ENCODE measurements around the gene FANCI.

Gene FANCI

DNA sequence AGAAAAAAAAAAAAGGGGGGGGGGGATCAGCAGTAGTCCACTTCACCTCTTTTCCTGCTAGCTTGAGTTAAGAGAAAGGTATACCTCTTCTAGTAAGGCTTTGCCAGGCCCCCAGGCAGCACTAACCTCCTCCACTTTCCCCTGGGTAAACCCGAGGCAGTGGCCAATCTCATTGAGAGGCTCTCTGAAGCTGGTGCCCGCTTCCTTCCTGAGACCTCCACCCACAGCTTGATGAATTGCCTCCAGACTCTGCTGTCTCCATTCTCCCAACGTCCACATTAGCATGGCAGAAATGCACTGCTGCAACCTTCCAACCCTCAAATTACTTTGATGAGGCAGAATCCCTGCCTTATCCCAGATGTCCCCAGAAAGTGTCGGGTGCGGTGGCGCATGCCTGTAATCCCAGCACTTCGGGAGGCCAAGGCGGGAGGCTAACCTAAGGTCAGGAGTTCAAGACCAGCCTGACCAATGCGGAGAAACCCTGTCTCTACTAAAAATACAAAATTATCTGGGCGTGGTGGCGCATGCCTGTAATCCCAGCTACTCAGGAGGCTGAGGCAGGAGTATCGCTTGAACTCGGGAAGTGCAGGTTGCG is 37.7 kb upstream of the FANCI start:
- H3K9me3 ChIP-seq (ENCODE audit: control insufficient read depth, low read length) = no peaks in the 10 kb centered on the region
- no peak overlapping the region for H3K4me3 ChIP-seq (ENCODE audit: low read length)
- no peak overlapping the region for H3K9ac ChIP-seq (ENCODE audit: low read length)
- H3K27me3 ChIP-seq (ENCODE audit: control insufficient read depth, insufficient read depth, low read length) = no peaks in the 10 kb centered on the region
- H3K4me1 ChIP-seq (ENCODE audit: control insufficient read depth, insufficient read depth, low read length) = no peaks in the 10 kb centered on the region
- no peaks in the 10 kb centered on the region for H3K36me3 ChIP-seq (ENCODE audit: control insufficient read depth, insufficient read depth, low read length)

DNA sequence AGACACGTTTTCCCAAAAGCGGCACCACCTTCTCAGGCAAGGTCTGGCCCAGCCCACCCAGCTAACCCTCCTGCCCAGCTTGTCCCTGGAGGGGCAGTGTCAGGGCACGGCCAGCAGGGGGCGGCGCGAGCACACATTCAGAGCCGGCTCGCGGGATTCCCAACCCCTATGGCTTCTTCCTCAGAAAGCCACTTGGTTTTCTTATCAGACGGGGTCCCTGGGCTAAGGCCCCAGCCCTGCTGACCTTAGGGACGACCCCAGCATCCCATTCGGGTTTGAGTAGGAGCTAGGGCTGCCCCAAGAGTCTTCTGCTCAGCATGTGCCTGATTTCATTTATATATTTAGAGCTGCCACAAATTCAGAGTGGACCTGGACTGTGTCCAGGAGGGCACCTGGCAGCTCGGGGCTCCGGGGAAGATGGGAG is 36.9 kb upstream of the FANCI start:
- Histone ChIP-seq H3K36me3 (ENCODE audit: control insufficient read depth, insufficient read depth, low read length) (no peaks in the 10 kb centered on the region), H3K27me3 (ENCODE audit: control insufficient read depth, insufficient read depth, low read length) (no peaks in the 10 kb centered on the region), H3K9ac (ENCODE audit: low read length) (peak overlapping the region; percentile 14), H3K4me1 (ENCODE audit: control insufficient read depth, insufficient read depth, low read length) (no peaks in the 10 kb centered on the region), H3K4me3 (ENCODE audit: low read length) (no peak overlapping the region), H3K9me3 (ENCODE audit: control insufficient read depth, low read length) (no peaks in the 10 kb centered on the region)

DNA sequence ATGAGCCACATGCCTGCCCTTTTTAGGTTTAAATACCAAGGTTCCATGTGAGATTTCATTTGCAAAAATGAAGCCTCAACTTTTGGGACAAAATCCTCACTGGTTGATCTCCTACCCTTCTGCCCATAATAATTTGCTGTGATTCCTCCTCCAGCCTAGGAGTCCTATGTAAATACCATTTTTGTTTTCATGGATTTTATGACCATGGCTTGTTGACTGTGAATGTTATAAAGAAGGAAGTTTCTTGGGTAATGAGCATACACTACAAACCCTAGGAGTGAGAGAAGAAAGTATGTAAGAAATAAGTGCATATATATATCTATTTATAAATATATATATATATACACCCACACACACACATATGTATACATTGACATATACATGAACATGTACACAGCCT is 35.5 kb upstream of the FANCI start:
- Histone ChIP-seq H3K9me3 (ENCODE audit: control insufficient read depth, low read length) (no peaks in the 10 kb centered on the region), H3K9ac (ENCODE audit: low read length) (no peak overlapping the region), H3K4me3 (ENCODE audit: low read length) (no peak overlapping the region), H3K36me3 (ENCODE audit: control insufficient read depth, insufficient read depth, low read length) (no peaks in the 10 kb centered on the region), H3K27me3 (ENCODE audit: control insufficient read depth, insufficient read depth, low read length) (no peaks in the 10 kb centered on the region), H3K4me1 (ENCODE audit: control insufficient read depth, insufficient read depth, low read length) (no peaks in the 10 kb centered on the region)

DNA sequence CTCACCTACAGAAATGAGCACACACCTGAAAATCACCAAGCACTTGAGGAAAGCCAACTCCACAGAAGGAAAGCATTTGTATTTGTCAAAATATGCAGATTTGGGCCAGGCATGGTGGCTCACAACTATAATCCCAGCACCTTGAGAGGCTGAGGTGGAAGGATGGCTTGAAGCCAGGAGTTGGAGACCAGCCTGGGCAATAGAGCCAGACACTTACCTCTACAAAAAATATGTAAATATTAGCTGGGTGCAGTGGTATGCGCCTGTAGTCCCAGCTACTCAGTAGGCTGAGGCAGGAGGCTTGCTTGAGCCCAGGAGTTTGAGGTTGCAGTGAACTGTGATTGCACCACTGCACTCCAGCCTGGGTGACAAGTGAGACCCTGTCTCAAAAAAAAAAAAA is 34.7 kb upstream of the FANCI start:
- Histone ChIP-seq H3K36me3 (ENCODE audit: control insufficient read depth, insufficient read depth, low read length) (no peaks in the 10 kb centered on the region), H3K27me3 (ENCODE audit: control insufficient read depth, insufficient read depth, low read length) (no peaks in the 10 kb centered on the region), H3K9ac (ENCODE audit: low read length) (no peak overlapping the region), H3K4me1 (ENCODE audit: control insufficient read depth, insufficient read depth, low read length) (no peaks in the 10 kb centered on the region), H3K4me3 (ENCODE audit: low read length) (no peak overlapping the region), H3K9me3 (ENCODE audit: control insufficient read depth, low read length) (no peaks in the 10 kb centered on the region)

DNA sequence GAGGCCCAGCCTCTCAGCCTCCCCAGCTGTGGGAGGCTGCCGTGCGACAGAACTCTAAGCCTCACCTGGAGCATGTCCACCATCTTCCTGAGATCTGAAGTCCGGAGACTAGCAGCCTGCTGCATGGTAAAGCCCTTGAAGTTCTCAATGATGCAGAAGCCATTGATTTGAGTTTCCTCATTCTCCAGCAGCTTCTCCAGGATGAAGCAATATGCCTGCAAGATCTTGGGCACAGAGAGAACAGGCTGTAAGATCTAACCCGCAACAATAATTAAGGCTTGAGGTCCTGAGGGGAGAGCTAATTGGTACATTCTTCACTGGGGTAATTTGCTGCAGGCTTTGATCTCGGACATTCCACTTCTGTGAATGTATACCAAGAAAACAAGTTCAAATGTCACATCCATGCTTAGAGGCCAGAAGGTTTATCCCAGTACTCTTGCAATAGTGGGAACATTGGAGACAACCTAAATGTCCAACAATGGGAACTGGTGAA is 32.1 kb upstream of the FANCI start:
- H3K4me3 ChIP-seq (ENCODE audit: low read length) = no peak overlapping the region
- no peak overlapping the region for H3K9ac ChIP-seq (ENCODE audit: low read length)
- no peaks in the 10 kb centered on the region for H3K27me3 ChIP-seq (ENCODE audit: control insufficient read depth, insufficient read depth, low read length)
- H3K4me1 ChIP-seq (ENCODE audit: control insufficient read depth, insufficient read depth, low read length) = no peaks in the 10 kb centered on the region
- H3K9me3 ChIP-seq (ENCODE audit: control insufficient read depth, low read length) = no peaks in the 10 kb centered on the region
- no peaks in the 10 kb centered on the region for H3K36me3 ChIP-seq (ENCODE audit: control insufficient read depth, insufficient read depth, low read length)

DNA sequence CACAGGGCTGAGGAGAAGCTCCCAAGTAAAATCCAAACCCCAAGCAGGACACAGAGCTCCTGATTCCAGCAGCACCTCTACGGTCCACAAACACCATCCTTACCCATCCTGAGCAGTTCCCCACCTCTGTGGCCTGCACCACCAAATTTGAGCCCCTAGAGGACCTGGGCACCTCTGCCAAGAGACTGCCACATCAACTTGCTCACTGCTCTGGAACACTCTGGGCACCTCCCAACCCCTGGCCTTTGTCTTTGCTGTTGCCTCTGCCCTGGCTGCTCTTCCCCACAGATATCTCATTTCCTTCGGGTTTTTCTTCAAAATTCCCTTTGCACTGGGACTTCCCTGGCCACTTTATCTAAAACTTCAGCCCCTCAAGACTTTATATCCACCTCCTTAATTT is 28.2 kb upstream of the FANCI start:
- Histone ChIP-seq H3K9me3 (ENCODE audit: control insufficient read depth, low read length) (no peaks in the 10 kb centered on the region), H3K27me3 (ENCODE audit: control insufficient read depth, insufficient read depth, low read length) (no peaks in the 10 kb centered on the region), H3K9ac (ENCODE audit: low read length) (no peak overlapping the region), H3K4me1 (ENCODE audit: control insufficient read depth, insufficient read depth, low read length) (no peaks in the 10 kb centered on the region), H3K36me3 (ENCODE audit: control insufficient read depth, insufficient read depth, low read length) (no peaks in the 10 kb centered on the region), H3K4me3 (ENCODE audit: low read length) (no peak overlapping the region)

DNA sequence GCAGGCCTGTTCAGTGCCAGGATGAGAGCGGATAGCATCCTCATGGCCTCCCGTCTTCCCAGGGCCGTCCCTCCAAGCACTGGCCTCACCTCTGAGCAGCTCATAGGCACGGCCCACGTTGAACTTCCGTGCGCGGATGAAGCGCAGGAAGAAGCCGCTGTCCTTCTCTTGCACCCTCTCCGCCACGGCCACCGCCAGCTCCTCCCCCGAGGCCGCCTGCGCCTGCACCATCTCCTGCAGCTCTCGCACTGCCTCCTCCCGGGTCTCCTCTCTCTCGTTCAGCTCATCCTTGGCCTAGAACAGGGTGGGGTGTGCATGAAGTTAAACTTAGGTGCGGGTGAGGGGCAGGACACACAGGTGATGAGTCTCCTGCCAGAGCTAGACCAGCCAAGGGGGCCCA is 26.7 kb upstream of the FANCI start:
- Histone ChIP-seq H3K9me3 (ENCODE audit: control insufficient read depth, low read length) (no peaks in the 10 kb centered on the region), H3K27me3 (ENCODE audit: control insufficient read depth, insufficient read depth, low read length) (no peaks in the 10 kb centered on the region), H3K36me3 (ENCODE audit: control insufficient read depth, insufficient read depth, low read length) (no peaks in the 10 kb centered on the region), H3K4me3 (ENCODE audit: low read length) (no peak overlapping the region), H3K4me1 (ENCODE audit: control insufficient read depth, insufficient read depth, low read length) (no peaks in the 10 kb centered on the region), H3K9ac (ENCODE audit: low read length) (no peak overlapping the region)

DNA sequence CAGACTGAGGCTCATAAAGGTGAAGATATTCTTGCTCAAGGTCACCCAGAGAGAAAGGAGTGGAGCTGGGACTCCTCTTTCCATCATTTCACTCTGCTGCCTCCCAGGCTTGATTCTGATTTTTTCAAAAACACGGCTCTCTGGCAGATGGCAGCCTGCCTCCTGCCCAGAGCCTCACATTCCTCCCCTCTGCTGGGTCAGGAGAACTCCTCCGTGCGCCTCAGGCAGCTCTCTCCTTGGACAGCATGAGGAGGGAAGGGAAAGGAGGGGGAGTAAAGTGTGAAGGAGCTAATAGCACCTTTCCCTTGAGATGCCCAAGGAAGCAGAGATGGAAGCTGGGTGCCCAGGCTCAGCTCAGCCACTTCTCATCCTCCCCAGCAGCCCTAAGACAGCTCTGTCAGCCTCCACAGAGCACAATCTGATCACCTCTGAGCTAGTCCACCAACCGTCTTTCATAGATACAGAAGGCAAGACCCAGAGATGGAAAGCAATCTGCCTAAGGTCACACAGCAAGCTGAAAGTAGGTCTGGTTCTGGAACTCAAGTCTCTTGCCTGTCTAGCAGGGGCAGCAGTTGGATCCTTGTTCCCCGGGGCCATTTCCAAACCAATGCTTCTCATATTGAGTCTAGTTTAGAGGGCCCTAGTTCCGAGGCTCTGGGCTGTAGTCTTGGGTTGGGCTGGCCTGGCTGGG is 25.9 kb upstream of the FANCI start:
- Histone ChIP-seq H3K9ac (ENCODE audit: low read length) (no peak overlapping the region), H3K9me3 (ENCODE audit: control insufficient read depth, low read length) (no peaks in the 10 kb centered on the region), H3K4me3 (ENCODE audit: low read length) (no peak overlapping the region), H3K36me3 (ENCODE audit: control insufficient read depth, insufficient read depth, low read length) (no peaks in the 10 kb centered on the region), H3K4me1 (ENCODE audit: control insufficient read depth, insufficient read depth, low read length) (no peaks in the 10 kb centered on the region), H3K27me3 (ENCODE audit: control insufficient read depth, insufficient read depth, low read length) (no peaks in the 10 kb centered on the region)

DNA sequence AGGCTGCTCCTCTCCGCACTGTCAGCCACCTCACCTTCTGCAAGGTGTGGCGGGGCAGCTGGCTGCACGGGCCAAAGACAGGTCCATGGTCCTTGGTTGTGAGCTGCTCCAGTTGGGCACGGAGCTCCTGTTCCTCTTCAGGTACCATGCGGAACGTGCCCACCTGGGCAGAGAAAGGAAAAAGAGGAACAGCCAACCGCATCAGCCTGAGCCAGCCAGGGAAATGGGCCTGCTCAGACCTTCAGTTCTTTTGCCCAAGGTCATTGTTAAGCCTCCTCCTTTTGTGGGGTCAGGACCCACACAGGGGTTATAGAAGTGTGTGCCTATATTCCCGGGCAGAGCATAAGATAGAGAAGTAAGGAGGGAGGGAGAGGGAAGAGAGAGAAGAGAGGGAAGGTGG is 25.2 kb upstream of the FANCI start:
- H3K4me3 ChIP-seq (ENCODE audit: low read length) = no peak overlapping the region
- no peaks in the 10 kb centered on the region for H3K36me3 ChIP-seq (ENCODE audit: control insufficient read depth, insufficient read depth, low read length)
- H3K9me3 ChIP-seq (ENCODE audit: control insufficient read depth, low read length) = no peaks in the 10 kb centered on the region
- H3K4me1 ChIP-seq (ENCODE audit: control insufficient read depth, insufficient read depth, low read length) = no peaks in the 10 kb centered on the region
- H3K9ac ChIP-seq (ENCODE audit: low read length) = no peak overlapping the region
- H3K27me3 ChIP-seq (ENCODE audit: control insufficient read depth, insufficient read depth, low read length) = no peaks in the 10 kb centered on the region

DNA sequence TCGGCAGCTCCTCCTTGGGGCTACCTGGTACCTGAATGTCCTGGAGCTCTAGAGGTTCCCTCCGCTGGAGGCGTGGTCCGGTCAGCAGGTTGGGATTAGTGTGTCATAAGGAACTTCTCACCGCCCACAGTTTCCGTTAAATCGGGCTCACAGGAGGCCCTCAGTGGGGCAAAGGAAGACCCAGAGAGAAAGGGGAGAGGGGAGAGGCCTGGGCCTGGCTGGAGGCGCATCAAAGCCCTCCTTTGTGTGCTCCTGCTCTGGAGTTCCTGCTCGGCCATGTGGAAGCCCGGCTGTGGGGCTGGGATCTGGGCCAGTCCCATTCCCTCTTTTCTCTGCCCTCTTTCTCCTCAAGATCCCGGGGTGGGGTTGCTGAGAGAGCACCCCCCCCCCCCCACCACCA is 22.2 kb upstream of the FANCI start, which contains the start of gene RLBP1:
Gene RLBP1 (minus strand): TSS at position 37 of the 400 bp plus-strand sequence. CDS start 2,604 bp downstream, outside the sequence.
- no peaks in the 10 kb centered on the region for H3K9me3 ChIP-seq (ENCODE audit: control insufficient read depth, low read length)
- no peak within 1 kb of the TSS for H3K4me3 ChIP-seq (ENCODE audit: low read length)
- H3K9ac ChIP-seq (ENCODE audit: low read length) = no peak within 1 kb of the TSS
- H3K4me1 ChIP-seq (ENCODE audit: control insufficient read depth, insufficient read depth, low read length) = no peaks in the 10 kb centered on the region
- no peaks in the 10 kb centered on the region for H3K27me3 ChIP-seq (ENCODE audit: control insufficient read depth, insufficient read depth, low read length)
- no peaks in the 10 kb centered on the region for H3K36me3 ChIP-seq (ENCODE audit: control insufficient read depth, insufficient read depth, low read length)

DNA sequence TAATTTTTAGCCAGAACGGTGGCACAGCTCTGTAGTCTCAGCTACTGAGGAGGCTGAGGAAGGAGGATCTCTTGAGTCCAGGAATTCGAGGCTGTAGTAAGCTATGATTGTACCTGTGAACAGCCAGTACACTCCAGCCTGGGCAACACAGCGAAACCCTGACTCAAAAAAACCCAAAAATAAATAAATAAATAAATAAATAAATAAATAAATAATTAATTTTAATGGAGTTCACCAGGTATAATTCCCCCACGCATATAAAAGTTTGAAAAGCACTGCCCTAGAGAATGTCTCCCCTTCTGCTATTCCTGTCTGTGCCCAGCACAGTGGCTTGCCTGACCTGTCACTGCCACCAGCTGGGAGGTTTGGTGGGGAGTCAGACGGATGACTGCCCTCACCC is 18.2 kb upstream of the FANCI start:
- no peak overlapping the region for H3K4me3 ChIP-seq (ENCODE audit: low read length)
- no peak overlapping the region for H3K9ac ChIP-seq (ENCODE audit: low read length)
- H3K9me3 ChIP-seq (ENCODE audit: control insufficient read depth, low read length) = no peaks in the 10 kb centered on the region
- H3K4me1 ChIP-seq (ENCODE audit: control insufficient read depth, insufficient read depth, low read length) = no peaks in the 10 kb centered on the region
- no peaks in the 10 kb centered on the region for H3K27me3 ChIP-seq (ENCODE audit: control insufficient read depth, insufficient read depth, low read length)
- no peaks in the 10 kb centered on the region for H3K36me3 ChIP-seq (ENCODE audit: control insufficient read depth, insufficient read depth, low read length)

DNA sequence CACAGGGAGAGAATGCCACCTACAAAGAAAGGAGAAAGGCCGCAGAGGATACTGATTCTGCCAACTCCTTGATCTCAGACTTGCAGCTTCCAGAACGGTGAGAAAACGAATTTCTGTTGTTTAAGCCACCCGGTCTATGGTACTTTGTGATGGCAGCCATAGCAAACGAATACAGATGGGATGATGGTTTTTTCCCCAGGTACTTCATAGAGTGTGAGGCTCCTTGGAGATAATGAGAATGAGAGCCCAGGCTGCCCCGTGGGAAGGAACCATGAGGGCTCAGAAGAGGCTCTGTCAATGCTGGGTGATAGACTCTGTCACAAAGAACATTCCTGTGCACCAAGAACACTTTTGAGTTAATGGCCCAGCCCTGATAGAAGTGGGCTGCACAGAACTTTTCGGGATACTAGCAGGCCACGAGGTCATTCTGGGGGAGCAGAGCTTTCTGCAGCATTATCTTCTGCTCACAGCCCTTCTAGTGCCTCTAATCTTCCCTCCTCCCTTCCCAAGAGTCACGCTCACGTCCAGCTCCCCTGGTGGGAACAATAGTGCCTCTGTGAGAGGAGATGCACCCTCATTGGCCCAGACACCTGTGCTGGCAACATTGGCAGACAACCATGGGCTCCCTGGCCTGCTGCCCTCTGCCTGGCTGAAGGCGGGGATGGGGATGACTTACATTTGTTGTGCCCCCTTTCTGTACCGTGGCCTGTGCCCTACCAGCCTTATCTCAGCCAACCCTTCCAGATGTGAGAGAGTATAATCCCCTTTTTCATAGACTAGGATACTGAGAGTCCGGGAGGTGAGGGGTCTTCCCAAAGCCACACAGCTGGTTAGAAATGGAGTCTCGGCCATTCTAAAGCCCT is 17.2 kb upstream of the FANCI start:
- H3K27me3 ChIP-seq (ENCODE audit: control insufficient read depth, insufficient read depth, low read length) = no peaks in the 10 kb centered on the region
- no peak overlapping the region for H3K4me3 ChIP-seq (ENCODE audit: low read length)
- no peaks in the 10 kb centered on the region for H3K4me1 ChIP-seq (ENCODE audit: control insufficient read depth, insufficient read depth, low read length)
- H3K9me3 ChIP-seq (ENCODE audit: control insufficient read depth, low read length) = no peaks in the 10 kb centered on the region
- H3K36me3 ChIP-seq (ENCODE audit: control insufficient read depth, insufficient read depth, low read length) = no peaks in the 10 kb centered on the region
- no peak overlapping the region for H3K9ac ChIP-seq (ENCODE audit: low read length)
